ENCODE data around the gene CDK19. TPM values are rescaled to one million over a fixed set of nuclear protein-coding genes. Genes with fewer than 3 reads are reported as not detected.

The CDK19 gene
- total and polyA plus RNA-seq, 2 experiments from 2014 or later: 7.7 to 10.1 TPM

DNA sequence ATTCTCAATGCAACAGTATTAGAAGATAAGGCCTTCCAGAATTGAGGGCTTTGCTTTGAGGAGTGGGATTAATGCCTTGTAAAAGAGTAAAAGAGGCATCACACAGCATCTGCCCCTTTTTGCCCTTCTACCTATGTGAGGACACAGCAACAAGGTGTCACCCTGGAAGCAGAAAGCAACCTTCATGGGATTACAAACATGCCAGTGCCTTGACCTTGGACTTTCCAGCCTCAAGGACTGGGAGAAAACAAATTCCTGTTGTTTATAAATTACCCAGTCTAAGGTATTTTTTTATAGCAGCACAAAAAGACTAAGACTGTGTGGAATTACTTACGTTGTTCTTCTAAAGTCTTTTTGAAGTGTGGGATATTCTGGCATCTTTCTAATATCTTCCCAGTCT, 188.8 kb downstream of the CDK19 start:
- Mint-ChIP-seq H3K4me3 (no peak overlapping the region), H3K36me3 (ENCODE audit: low read depth) (no peaks in the 10 kb centered on the region; the same call in 2 of the 3 replicates), H3K9me3 (no peaks in the 10 kb centered on the region), H3K4me1 (no peaks in the 10 kb centered on the region), H3K27ac (no peak overlapping the region), H3K27me3 (ENCODE audit: insufficient read depth, low read depth, poor library complexity) (no peaks in the 10 kb centered on the region)
- no peaks in the 10 kb centered on the region for H4K20me1 ChIP-seq (replicated peaks; ENCODE audit: insufficient read depth)
- H3K4me3 ChIP-seq: no peak overlapping the region
- no peaks in the 10 kb centered on the region for H3K9me2 ChIP-seq (ENCODE audit: insufficient read depth)
- no peak overlapping the region for H3K27ac ChIP-seq (ENCODE audit: low read depth)
- H3K79me2 ChIP-seq (replicated peaks; ENCODE audit: insufficient read depth): no peaks in the 10 kb centered on the region
- no peaks in the 10 kb centered on the region for H3F3A ChIP-seq (replicated peaks; ENCODE audit: low read depth)
- no peak for DNase-seq (ENCODE audit: low spot score)
- no peak overlapping the region for H2AFZ ChIP-seq
- no peaks in the 10 kb centered on the region for H3K36me3 ChIP-seq (ENCODE audit: insufficient read depth)
- H3K27me3 ChIP-seq (ENCODE audit: insufficient read depth): no peaks in the 10 kb centered on the region
- no peaks in the 10 kb centered on the region for H3K4me1 ChIP-seq (ENCODE audit: insufficient read depth)
- no peak for ATAC-seq
- H3K4me2 ChIP-seq: no peak overlapping the region
- TF ChIP-seq ETS1 (IDR thresholded peaks at IDR 0.05) (no peak), EZH2 (IDR thresholded peaks at IDR 0.05; ENCODE audit: low read depth, unreplicated experiment) (no peak)

DNA sequence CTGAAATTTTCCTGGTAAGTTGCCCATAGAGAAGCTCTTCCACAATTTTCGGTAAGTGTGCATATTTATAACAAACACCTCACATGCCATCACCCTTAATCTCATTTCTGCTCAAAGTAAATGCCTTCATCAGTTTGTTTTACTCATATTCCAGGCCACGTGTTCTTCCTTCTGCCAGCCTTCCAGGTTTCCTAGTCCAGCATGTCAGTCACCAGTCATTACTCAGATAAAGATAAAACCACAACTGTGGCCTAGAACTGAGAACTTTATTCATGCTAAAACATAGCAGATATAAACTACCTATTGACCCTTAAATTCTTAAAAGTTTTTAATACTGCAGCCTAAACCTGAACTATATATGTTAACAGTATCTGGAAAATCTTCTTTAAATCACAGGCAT, 189.4 kb downstream of the CDK19 start:
- Mint-ChIP-seq H3K4me1 (no peaks in the 10 kb centered on the region), H3K27me3 (ENCODE audit: insufficient read depth, low read depth, poor library complexity) (no peaks in the 10 kb centered on the region), H3K4me3 (no peak overlapping the region), H3K27ac (no peak overlapping the region), H3K36me3 (ENCODE audit: low read depth) (no peaks in the 10 kb centered on the region; the same call in 2 of the 3 replicates), H3K9me3 (no peaks in the 10 kb centered on the region)
- Histone ChIP-seq H3K4me2 (no peak overlapping the region), H3K4me3 (no peak overlapping the region), H3K27me3 (ENCODE audit: insufficient read depth) (no peaks in the 10 kb centered on the region), H2AFZ (no peak overlapping the region), H3K27ac (ENCODE audit: low read depth) (no peak overlapping the region), H3K79me2 (replicated peaks; ENCODE audit: insufficient read depth) (no peaks in the 10 kb centered on the region), H3K36me3 (ENCODE audit: insufficient read depth) (no peaks in the 10 kb centered on the region), H3K9me2 (ENCODE audit: insufficient read depth) (no peaks in the 10 kb centered on the region), H3K4me1 (ENCODE audit: insufficient read depth) (no peaks in the 10 kb centered on the region), H4K20me1 (replicated peaks; ENCODE audit: insufficient read depth) (no peaks in the 10 kb centered on the region), H3F3A (replicated peaks; ENCODE audit: low read depth) (no peaks in the 10 kb centered on the region)
- DNase-seq (ENCODE audit: low spot score) (no peak), ATAC-seq (no peak)
- no peak for TF ChIP-seq STAT1 (IDR thresholded peaks at IDR 0.05; ENCODE audit: unreplicated experiment)
- TF ChIP-seq ZNF331 (CRISPR knock-in tag; IDR thresholded peaks at IDR 0.05; ENCODE audit: low read depth): no peak
- no peak for TF ChIP-seq EZH2phosphoT487 (IDR thresholded peaks at IDR 0.05; ENCODE audit: unreplicated experiment)
- TF ChIP-seq EZH2 (IDR thresholded peaks at IDR 0.05; ENCODE audit: low read depth, unreplicated experiment): no peak
- no peak for TF ChIP-seq NANOG (IDR thresholded peaks at IDR 0.05; ENCODE audit: borderline replicate concordance)
- TF ChIP-seq ZNF114 (CRISPR knock-in tag; IDR thresholded peaks at IDR 0.05): no peak
- no peak for TF ChIP-seq JUNB (IDR thresholded peaks at IDR 0.05; ENCODE audit: unreplicated experiment)
- TF ChIP-seq REST (IDR thresholded peaks at IDR 0.05; ENCODE audit: unreplicated experiment): no peak
- TF ChIP-seq, protein P1, sequence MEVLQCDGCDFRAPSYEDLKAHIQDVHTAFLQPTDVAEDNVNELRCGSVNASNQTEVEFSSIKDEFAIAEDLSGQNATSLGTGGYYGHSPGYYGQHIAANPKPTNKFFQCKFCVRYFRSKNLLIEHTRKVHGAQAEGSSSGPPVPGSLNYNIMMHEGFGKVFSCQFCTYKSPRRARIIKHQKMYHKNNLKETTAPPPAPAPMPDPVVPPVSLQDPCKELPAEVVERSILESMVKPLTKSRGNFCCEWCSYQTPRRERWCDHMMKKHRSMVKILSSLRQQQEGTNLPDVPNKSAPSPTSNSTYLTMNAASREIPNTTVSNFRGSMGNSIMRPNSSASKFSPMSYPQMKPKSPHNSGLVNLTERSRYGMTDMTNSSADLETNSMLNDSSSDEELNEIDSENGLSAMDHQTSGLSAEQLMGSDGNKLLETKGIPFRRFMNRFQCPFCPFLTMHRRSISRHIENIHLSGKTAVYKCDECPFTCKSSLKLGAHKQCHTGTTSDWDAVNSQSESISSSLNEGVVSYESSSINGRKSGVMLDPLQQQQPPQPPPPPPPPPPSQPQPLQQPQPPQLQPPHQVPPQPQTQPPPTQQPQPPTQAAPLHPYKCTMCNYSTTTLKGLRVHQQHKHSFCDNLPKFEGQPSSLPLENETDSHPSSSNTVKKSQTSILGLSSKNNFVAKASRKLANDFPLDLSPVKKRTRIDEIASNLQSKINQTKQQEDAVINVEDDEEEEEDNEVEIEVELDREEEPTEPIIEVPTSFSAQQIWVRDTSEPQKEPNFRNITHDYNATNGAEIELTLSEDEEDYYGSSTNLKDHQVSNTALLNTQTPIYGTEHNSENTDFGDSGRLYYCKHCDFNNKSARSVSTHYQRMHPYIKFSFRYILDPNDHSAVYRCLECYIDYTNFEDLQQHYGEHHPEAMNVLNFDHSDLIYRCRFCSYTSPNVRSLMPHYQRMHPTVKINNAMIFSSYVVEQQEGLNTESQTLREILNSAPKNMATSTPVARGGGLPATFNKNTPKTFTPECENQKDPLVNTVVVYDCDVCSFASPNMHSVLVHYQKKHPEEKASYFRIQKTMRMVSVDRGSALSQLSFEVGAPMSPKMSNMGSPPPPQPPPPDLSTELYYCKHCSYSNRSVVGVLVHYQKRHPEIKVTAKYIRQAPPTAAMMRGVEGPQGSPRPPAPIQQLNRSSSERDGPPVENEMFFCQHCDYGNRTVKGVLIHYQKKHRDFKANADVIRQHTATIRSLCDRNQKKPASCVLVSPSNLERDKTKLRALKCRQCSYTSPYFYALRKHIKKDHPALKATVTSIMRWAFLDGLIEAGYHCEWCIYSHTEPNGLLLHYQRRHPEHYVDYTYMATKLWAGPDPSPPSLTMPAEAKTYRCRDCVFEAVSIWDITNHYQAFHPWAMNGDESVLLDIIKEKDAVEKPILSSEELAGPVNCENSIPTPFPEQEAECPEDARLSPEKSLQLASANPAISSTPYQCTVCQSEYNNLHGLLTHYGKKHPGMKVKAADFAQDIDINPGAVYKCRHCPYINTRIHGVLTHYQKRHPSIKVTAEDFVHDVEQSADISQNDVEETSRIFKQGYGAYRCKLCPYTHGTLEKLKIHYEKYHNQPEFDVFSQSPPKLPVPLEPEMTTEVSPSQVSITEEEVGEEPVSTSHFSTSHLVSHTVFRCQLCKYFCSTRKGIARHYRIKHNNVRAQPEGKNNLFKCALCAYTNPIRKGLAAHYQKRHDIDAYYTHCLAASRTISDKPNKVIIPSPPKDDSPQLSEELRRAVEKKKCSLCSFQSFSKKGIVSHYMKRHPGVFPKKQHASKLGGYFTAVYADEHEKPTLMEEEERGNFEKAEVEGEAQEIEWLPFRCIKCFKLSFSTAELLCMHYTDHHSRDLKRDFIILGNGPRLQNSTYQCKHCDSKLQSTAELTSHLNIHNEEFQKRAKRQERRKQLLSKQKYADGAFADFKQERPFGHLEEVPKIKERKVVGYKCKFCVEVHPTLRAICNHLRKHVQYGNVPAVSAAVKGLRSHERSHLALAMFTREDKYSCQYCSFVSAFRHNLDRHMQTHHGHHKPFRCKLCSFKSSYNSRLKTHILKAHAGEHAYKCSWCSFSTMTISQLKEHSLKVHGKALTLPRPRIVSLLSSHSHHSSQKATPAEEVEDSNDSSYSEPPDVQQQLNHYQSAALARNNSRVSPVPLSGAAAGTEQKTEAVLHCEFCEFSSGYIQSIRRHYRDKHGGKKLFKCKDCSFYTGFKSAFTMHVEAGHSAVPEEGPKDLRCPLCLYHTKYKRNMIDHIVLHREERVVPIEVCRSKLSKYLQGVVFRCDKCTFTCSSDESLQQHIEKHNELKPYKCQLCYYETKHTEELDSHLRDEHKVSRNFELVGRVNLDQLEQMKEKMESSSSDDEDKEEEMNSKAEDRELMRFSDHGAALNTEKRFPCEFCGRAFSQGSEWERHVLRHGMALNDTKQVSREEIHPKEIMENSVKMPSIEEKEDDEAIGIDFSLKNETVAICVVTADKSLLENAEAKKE (CRISPR knock-in tag; IDR thresholded peaks at IDR 0.05): no peak
- no peak for TF ChIP-seq ETS1 (IDR thresholded peaks at IDR 0.05)
